Measurements from ENCODE around the gene CDPF1.

GRCh38 chr22:46295277-46295971 lies 45.3 kb upstream of the CDPF1 start:
- TF ChIP-seq POLR2A (IDR thresholded peaks at IDR 0.05), result no peak
- TF ChIP-seq, protein P1, sequence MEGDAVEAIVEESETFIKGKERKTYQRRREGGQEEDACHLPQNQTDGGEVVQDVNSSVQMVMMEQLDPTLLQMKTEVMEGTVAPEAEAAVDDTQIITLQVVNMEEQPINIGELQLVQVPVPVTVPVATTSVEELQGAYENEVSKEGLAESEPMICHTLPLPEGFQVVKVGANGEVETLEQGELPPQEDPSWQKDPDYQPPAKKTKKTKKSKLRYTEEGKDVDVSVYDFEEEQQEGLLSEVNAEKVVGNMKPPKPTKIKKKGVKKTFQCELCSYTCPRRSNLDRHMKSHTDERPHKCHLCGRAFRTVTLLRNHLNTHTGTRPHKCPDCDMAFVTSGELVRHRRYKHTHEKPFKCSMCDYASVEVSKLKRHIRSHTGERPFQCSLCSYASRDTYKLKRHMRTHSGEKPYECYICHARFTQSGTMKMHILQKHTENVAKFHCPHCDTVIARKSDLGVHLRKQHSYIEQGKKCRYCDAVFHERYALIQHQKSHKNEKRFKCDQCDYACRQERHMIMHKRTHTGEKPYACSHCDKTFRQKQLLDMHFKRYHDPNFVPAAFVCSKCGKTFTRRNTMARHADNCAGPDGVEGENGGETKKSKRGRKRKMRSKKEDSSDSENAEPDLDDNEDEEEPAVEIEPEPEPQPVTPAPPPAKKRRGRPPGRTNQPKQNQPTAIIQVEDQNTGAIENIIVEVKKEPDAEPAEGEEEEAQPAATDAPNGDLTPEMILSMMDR (IDR thresholded peaks at IDR 0.05), result no peak
